ENCODE data around the gene CENPV.

GRCh38 chr17:16322636-16323035 lies 30.6 kb downstream of the CENPV start:
- TF ChIP-seq, protein P1, sequence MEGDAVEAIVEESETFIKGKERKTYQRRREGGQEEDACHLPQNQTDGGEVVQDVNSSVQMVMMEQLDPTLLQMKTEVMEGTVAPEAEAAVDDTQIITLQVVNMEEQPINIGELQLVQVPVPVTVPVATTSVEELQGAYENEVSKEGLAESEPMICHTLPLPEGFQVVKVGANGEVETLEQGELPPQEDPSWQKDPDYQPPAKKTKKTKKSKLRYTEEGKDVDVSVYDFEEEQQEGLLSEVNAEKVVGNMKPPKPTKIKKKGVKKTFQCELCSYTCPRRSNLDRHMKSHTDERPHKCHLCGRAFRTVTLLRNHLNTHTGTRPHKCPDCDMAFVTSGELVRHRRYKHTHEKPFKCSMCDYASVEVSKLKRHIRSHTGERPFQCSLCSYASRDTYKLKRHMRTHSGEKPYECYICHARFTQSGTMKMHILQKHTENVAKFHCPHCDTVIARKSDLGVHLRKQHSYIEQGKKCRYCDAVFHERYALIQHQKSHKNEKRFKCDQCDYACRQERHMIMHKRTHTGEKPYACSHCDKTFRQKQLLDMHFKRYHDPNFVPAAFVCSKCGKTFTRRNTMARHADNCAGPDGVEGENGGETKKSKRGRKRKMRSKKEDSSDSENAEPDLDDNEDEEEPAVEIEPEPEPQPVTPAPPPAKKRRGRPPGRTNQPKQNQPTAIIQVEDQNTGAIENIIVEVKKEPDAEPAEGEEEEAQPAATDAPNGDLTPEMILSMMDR (IDR thresholded peaks at IDR 0.05 in 4 of 5, conservative IDR thresholded peaks at IDR 0.05 in 1 of 5) = no peak
- TF ChIP-seq POLR2A (IDR thresholded peaks at IDR 0.05) = no peak

Measured in gastrocnemius medialis (tissue), 4 donors.